CD14-positive monocyte (primary cell): ENCODE measurements around the gene KRT74. TPM values are rescaled to one million over a fixed set of nuclear protein-coding genes. Genes with fewer than 3 reads are reported as not detected.

Source experiments
- DNase-seq, 3 donors: peaks; one replicate each; pipeline ENCODE4 v3.0.0-alpha.2; 2011 to 2022
- H2AFZ ChIP-seq: 2 replicates; pipeline ENCODE4 v1.6.0; 2012; ENCODE audit warnings: mild to moderate bottlenecking, low read depth, low read length, inconsistent platforms; ENCODE audit not compliant: insufficient read depth, poor library complexity, severe bottlenecking
- H3K27ac ChIP-seq, 2 donors: 1 replicate in 1 of 2; 2 replicates in 1 of 2; pipeline ENCODE4 v1.5.1; 2012 to 2013; ENCODE audit warnings: low read length in 2 of 2, control low read depth in 1 of 2, inconsistent platforms in 1 of 2, low read depth in 1 of 2, mild to moderate bottlenecking in 1 of 2
- H3K27me3 ChIP-seq, 2 donors: one replicate each; pipeline versions ENCODE4 v1.6.0 to v1.6.1; 2011 to 2013; ENCODE audit warnings: low read length in 2 of 2; ENCODE audit not compliant: control insufficient read depth in 2 of 2, insufficient read depth in 2 of 2
- H3K36me3 ChIP-seq, 2 donors: replicated peaks in 1 of 2; 1 replicate in 1 of 2; 2 replicates in 1 of 2; pipeline versions ENCODE4 v1.5.1 to v1.6.1; 2012 to 2013; ENCODE audit warnings: low read length in 2 of 2, control low read depth in 1 of 2, inconsistent platforms in 1 of 2, mild to moderate bottlenecking in 1 of 2; ENCODE audit not compliant: insufficient read depth in 2 of 2, control insufficient read depth in 1 of 2
- H3K4me1 ChIP-seq, 2 donors: 1 replicate in 1 of 2; 2 replicates in 1 of 2; pipeline versions ENCODE4 v1.5.1 to v1.6.1; 2012 to 2013; ENCODE audit warnings: low read length in 2 of 2, control low read depth in 1 of 2, inconsistent platforms in 1 of 2, mild to moderate bottlenecking in 1 of 2, moderate library complexity in 1 of 2; ENCODE audit not compliant: insufficient read depth in 2 of 2, control insufficient read depth in 1 of 2
- H3K4me2 ChIP-seq: replicated peaks from 2 replicates; pipeline ENCODE3; 2012; ENCODE audit warnings: low read length, moderate library complexity, mild to moderate bottlenecking; ENCODE audit not compliant: poor library complexity, severe bottlenecking; ENCODE audit errors: extremely low read depth
- H3K4me3 ChIP-seq, 3 experiments: fragments of 200-600 bp in 1 of 3; sonication (generic) in 1 of 3; replicated peaks in 1 of 3; 1 replicate in 2 of 3; 2 replicates in 1 of 3; pipeline ENCODE4 v1.5.1; 2011 to 2013; ENCODE audit warnings: low read length in 3 of 3, mild to moderate bottlenecking in 3 of 3, control low read depth in 2 of 3, low read depth in 2 of 3, inconsistent platforms in 1 of 3, moderate library complexity in 1 of 3
- H3K79me2 ChIP-seq: 2 replicates; pipeline ENCODE4 v1.6.0; 2012; ENCODE audit warnings: mild to moderate bottlenecking, control low read depth, inconsistent platforms, low read length, moderate library complexity; ENCODE audit not compliant: insufficient read depth
- H3K9ac ChIP-seq: 2 replicates; pipeline ENCODE4 v1.6.0; 2017; ENCODE audit warnings: low read length, mild to moderate bottlenecking; ENCODE audit not compliant: insufficient read depth, poor library complexity, severe bottlenecking
- H3K9me3 ChIP-seq, 2 donors: replicated peaks in 1 of 2; 1 replicate in 1 of 2; 2 replicates in 1 of 2; pipeline versions ENCODE4 v1.5.1 to v1.6.1; 2012 to 2013; ENCODE audit warnings: low read length in 2 of 2, control low read depth in 1 of 2; ENCODE audit not compliant: control insufficient read depth in 1 of 2, insufficient read depth in 1 of 2
- H4K20me1 ChIP-seq: 2 replicates; pipeline ENCODE4 v1.6.0; 2012; ENCODE audit warnings: mild to moderate bottlenecking, low read length, control low read depth, moderate library complexity; ENCODE audit not compliant: insufficient read depth
- H3K27ac Mint-ChIP-seq, 7 donors: one replicate each; pipeline ENCODE4 v1.8.0; 2020; ENCODE audit warnings: mild to moderate bottlenecking in 7 of 7, mixed read lengths in 7 of 7, moderate library complexity in 6 of 7, inconsistent platforms in 2 of 7
- H3K27me3 Mint-ChIP-seq, 3 donors: one replicate each; pipeline ENCODE4 v1.8.0; 2021 to 2022; ENCODE audit warnings: low read depth in 3 of 3, mild to moderate bottlenecking in 3 of 3, mixed read lengths in 3 of 3, moderate library complexity in 3 of 3, inconsistent platforms in 1 of 3
- H3K36me3 Mint-ChIP-seq, 2 donors: one replicate each; pipeline ENCODE4 v1.8.0; 2020; ENCODE audit warnings: mixed read lengths in 2 of 2, inconsistent platforms in 1 of 2, mild to moderate bottlenecking in 1 of 2
- H3K4me1 Mint-ChIP-seq: one replicate; pipeline ENCODE4 v1.8.0; 2020; ENCODE audit warnings: mild to moderate bottlenecking, mixed read lengths
- H3K4me3 Mint-ChIP-seq, 2 donors: one replicate each; pipeline ENCODE4 v1.8.0; 2020; ENCODE audit warnings: mild to moderate bottlenecking in 2 of 2, mixed read lengths in 2 of 2, moderate library complexity in 1 of 2
- H3K9me3 Mint-ChIP-seq, 7 donors: one replicate each; pipeline ENCODE4 v1.8.0; 2020 to 2022; ENCODE audit warnings: mixed read lengths in 7 of 7, mild to moderate bottlenecking in 6 of 7, moderate library complexity in 6 of 7, inconsistent platforms in 2 of 7
- CTCF ChIP-seq: fragments of 200-600 bp; IDR thresholded peaks from one replicate; pipeline ENCODE4 v1.8.0; 2022; ENCODE audit warnings: antibody characterized with exemption, mild to moderate bottlenecking
- WGBS: methylation state at CpG from one replicate; pipeline ENCODE4 v1.1.5; 2013; ENCODE audit warnings: missing lambda C conversion rate; ENCODE audit not compliant: insufficient coverage; 5-methylcytosine and 5-hydroxymethylcytosine counted together
- intact Hi-C, 2 donors: fragments of 100-400 bp; cut with micrococcal nuclease; formaldehyde crosslinking; loops; one replicate each; pipeline versions ENCODE4 v1.15.0 to v1.15.1; 2023
- polyA plus RNA-seq, 3 donors: library from polyadenylated mRNA; depleted of rRNA in 1 of 3; unstranded in 2 of 3; stranded (reverse) in 1 of 3; fragments of 300-500 nt in 2 of 3; fragments of >200 nt in 1 of 3; fragmentation: Illumina TruSeq in 2 of 3; gene quantifications; 1 replicate in 2 of 3; 2 replicates in 1 of 3; pipeline ENCODE4 v1.2.3, GENCODE V29; 2012 to 2021

Gene KRT74
- polyA plus RNA-seq, 3 donors = not detected

GRCh38 chr12:52564582-52564981 lies 9.1 kb downstream of the KRT74 start:
- no peak overlapping the region for H3K9ac ChIP-seq
- Mint-ChIP-seq H3K4me3 (no peak overlapping the region), H3K27me3 (peaks cover 2 to 15% (median 12%) of the 10 kb centered on the region in 3 donors), H3K27ac (no peak overlapping the region), H3K4me1 (no peaks in the 10 kb centered on the region), H3K9me3 (no peaks in the 10 kb centered on the region), H3K36me3 (no peaks in the 10 kb centered on the region)
- no peak for TF ChIP-seq CTCF
- no peaks in the 10 kb centered on the region for H3K79me2 ChIP-seq
- H2AFZ ChIP-seq = no peak overlapping the region
- no peaks in the 10 kb centered on the region for H3K9me3 ChIP-seq
- intact Hi-C loops = no loop called here
- H3K4me1 ChIP-seq = no peaks in the 10 kb centered on the region
- 100% methylated on average over 1 of the region's 1 CpG for WGBS
- H3K27ac ChIP-seq = no peak overlapping the region
- H3K27me3 ChIP-seq = peaks cover 2 to 4% of the 10 kb centered on the region in 2 donors
- no peaks in the 10 kb centered on the region for H4K20me1 ChIP-seq
- no peaks in the 10 kb centered on the region for H3K36me3 ChIP-seq
- no peak overlapping the region for H3K4me2 ChIP-seq
- no peak overlapping the region for H3K4me3 ChIP-seq
- DNase-seq = no peak

GRCh38 chr12:52561880-52562449 lies 11.7 kb downstream of the KRT74 start:
- peaks cover 2 to 21% (median 14%) of the 10 kb centered on the region in 3 donors for H3K27me3 Mint-ChIP-seq
- intact Hi-C loops = no loop called here
- 86% methylated on average over 2 of the region's 3 CpGs for WGBS

More at GRCh38 chr12:52561880-52562449, 11.7 kb downstream of the KRT74 start:
- Mint-ChIP-seq H3K27ac (no peak overlapping the region), H3K4me1 (no peaks in the 10 kb centered on the region), H3K4me3 (no peak overlapping the region), H3K36me3 (no peaks in the 10 kb centered on the region), H3K9me3 (no peaks in the 10 kb centered on the region)
- no peak overlapping the region for H3K4me3 ChIP-seq
- no peaks in the 10 kb centered on the region for H3K4me1 ChIP-seq
- peak; percentile 41 for TF ChIP-seq CTCF
- no peaks in the 10 kb centered on the region for H4K20me1 ChIP-seq
- H3K9me3 ChIP-seq = no peaks in the 10 kb centered on the region
- no peak for DNase-seq
- H3K27ac ChIP-seq = no peak overlapping the region
- H3K27me3 ChIP-seq = peaks cover 2 to 4% of the 10 kb centered on the region in 2 donors
- H3K36me3 ChIP-seq = no peaks in the 10 kb centered on the region
- H3K9ac ChIP-seq = no peak overlapping the region
- H2AFZ ChIP-seq = no peak overlapping the region
- no peak overlapping the region for H3K4me2 ChIP-seq
- no peaks in the 10 kb centered on the region for H3K79me2 ChIP-seq
